Ovary (tissue), 9 donors: ENCODE data around the gene ABCA8. TPM values are rescaled to one million over a fixed set of nuclear protein-coding genes. Genes with fewer than 3 reads are reported as not detected.

ENCODE experiments used
- DNase-seq, 5 donors: peaks; one replicate each; pipeline ENCODE4 v3.0.0-alpha.2; 2019 to 2020
- H3K27ac ChIP-seq, 2 donors: fragments of 200-600 bp; one replicate each; pipeline versions ENCODE4 v1.5.1 to v1.8.0; 2019 to 2022
- H3K27me3 ChIP-seq: fragments of 200-600 bp; one replicate; pipeline ENCODE4 v1.8.0; 2022
- H3K36me3 ChIP-seq: fragments of 200-600 bp; sonication (generic); one replicate; pipeline ENCODE4 v1.5.1; 2019
- H3K4me1 ChIP-seq: one replicate; pipeline ENCODE4 v1.8.1; 2013; ENCODE audit warnings: mild to moderate bottlenecking, moderate library complexity; ENCODE audit not compliant: insufficient read depth
- H3K4me3 ChIP-seq: fragments of 200-600 bp; sonication (generic); one replicate; pipeline ENCODE4 v1.5.1; 2017
- H3K9me3 ChIP-seq, 2 donors: fragments of 200-600 bp in 1 of 2; sonication (generic) in 1 of 2; one replicate each; pipeline versions ENCODE4 v1.5.1 to v1.8.1; 2013 to 2019; ENCODE audit warnings: mild to moderate bottlenecking in 1 of 2, moderate library complexity in 1 of 2
- EP300 ChIP-seq: sonication (generic); formaldehyde crosslinking; IDR thresholded peaks from one replicate; pipeline ENCODE4 v1.6.1; 2017; ENCODE audit warnings: antibody characterized with exemption
- POLR2A ChIP-seq: fragments of 450-650 bp; IDR thresholded peaks from one replicate; pipeline ENCODE4 v1.6.1; 2017; ENCODE audit warnings: antibody characterized with exemption, mild to moderate bottlenecking, moderate library complexity
- WGBS, 3 donors: extraction: QIAGEN DNeasy Blood & Tissue Kit in 1 of 3; methylation state at CpG; one replicate each; pipeline versions ENCODE4 v1.1.5 to v1.1.7; 2013 to 2017; 5-methylcytosine and 5-hydroxymethylcytosine counted together
- intact Hi-C, 4 donors: fragments of 100-400 bp; cut with DNase I; formaldehyde crosslinking; loops; one replicate each; pipeline versions ENCODE4 v1.11.0 to v1.15.1; 2022 to 2023
- polyA plus RNA-seq, 2 donors: library from polyadenylated mRNA; stranded (reverse); fragments of 200-250 nt in 1 of 2; fragments of 350-450 nt in 1 of 2; fragmentation: Illumina TruSeq in 1 of 2; extraction: RNeasy Lipid Tissue Mini Kit (QIAGEN cat#74804) in 1 of 2; gene quantifications; one replicate each; pipeline ENCODE4 v1.2.3, GENCODE V29; 2013 to 2014
- total RNA-seq, 7 donors: library from RNA; depleted of rRNA in 2 of 7; stranded (reverse); fragments of >200 nt in 2 of 7; fragmentation: NEBNext Ultra II Directional in 3 of 7; extraction: Animal tissue kit (Norgen Biotek cat#: 25700) in 3 of 7; gene quantifications; one replicate each; pipeline versions ENCODE4 v1.1.0 to v1.2.4, GENCODE V29; 2016 to 2023
- TF ChIP-seq, protein P1 (sequence below), 3 donors: fragments of 450-650 bp in 2 of 3; fragments of 200-600 bp in 1 of 3; IDR thresholded peaks; one replicate each; pipeline versions ENCODE4 v1.5.1 to v1.8.0; 2016 to 2022; ENCODE audit warnings: antibody characterized with exemption in 3 of 3, mild to moderate bottlenecking in 1 of 3
- donor health status: DM: no; HTN: no; CAD: no; lungs with moderate emphysema.
- donor health status: DM: no; HTN: no; CAD: no.
- donor health status: Bipolar disorder and iron deficiency.
- donor health status: DM: yes; HTN: yes; CAD: no.
- donor health status: DM: no; HTN: no; CAD: no.
- donor health status: DM: yes; HTN: yes; CAD: no.

Gene ABCA8
- total and polyA plus RNA-seq, 9 donors, result 69.2 to 218 (median 98.5) TPM

- TF ChIP-seq EP300 (no peak), POLR2A (no peak)
- TF ChIP-seq, protein P1, sequence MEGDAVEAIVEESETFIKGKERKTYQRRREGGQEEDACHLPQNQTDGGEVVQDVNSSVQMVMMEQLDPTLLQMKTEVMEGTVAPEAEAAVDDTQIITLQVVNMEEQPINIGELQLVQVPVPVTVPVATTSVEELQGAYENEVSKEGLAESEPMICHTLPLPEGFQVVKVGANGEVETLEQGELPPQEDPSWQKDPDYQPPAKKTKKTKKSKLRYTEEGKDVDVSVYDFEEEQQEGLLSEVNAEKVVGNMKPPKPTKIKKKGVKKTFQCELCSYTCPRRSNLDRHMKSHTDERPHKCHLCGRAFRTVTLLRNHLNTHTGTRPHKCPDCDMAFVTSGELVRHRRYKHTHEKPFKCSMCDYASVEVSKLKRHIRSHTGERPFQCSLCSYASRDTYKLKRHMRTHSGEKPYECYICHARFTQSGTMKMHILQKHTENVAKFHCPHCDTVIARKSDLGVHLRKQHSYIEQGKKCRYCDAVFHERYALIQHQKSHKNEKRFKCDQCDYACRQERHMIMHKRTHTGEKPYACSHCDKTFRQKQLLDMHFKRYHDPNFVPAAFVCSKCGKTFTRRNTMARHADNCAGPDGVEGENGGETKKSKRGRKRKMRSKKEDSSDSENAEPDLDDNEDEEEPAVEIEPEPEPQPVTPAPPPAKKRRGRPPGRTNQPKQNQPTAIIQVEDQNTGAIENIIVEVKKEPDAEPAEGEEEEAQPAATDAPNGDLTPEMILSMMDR (IDR thresholded peaks at IDR 0.05), result no peak
- no peaks in the 10 kb centered on the region for H3K36me3 ChIP-seq
- H3K9me3 ChIP-seq, result no peaks in the 10 kb centered on the region
- WGBS, 3 donors, result 46 to 75% (median 50%) methylated on average over 1 of the region's 1 CpG
- H3K27me3 ChIP-seq, result no peaks in the 10 kb centered on the region
- H3K4me3 ChIP-seq, result no peak overlapping the region
- intact Hi-C loops, result no loop called here
- H3K4me1 ChIP-seq, result peaks cover 14% of the 10 kb centered on the region
- H3K27ac ChIP-seq, result no peak overlapping the region
- DNase-seq, result no peak
Observed at GRCh38 chr17:68851890-68852289, 103.3 kb downstream of the ABCA8 start.

- H3K36me3 ChIP-seq, result no peaks in the 10 kb centered on the region
- H3K9me3 ChIP-seq, result no peaks in the 10 kb centered on the region
- 11 to 26% (median 25%) methylated on average over 2 of the region's 2 CpGs for whole genome bisulfite sequencing, 3 donors
- intact Hi-C loops, result no loop called here
- H3K27ac ChIP-seq, result peak overlapping the region in 1 of 2 donors; percentile 28
- no peak for TF ChIP-seq EP300
- TF ChIP-seq, protein P1 (IDR thresholded peaks at IDR 0.05), result no peak
- TF ChIP-seq POLR2A, result no peak
- H3K27me3 ChIP-seq, result no peaks in the 10 kb centered on the region
- no peak for DNase-seq
- H3K4me1 ChIP-seq, result peaks cover 14% of the 10 kb centered on the region
- H3K4me3 ChIP-seq, result no peak overlapping the region
Observed at GRCh38 chr17:68850749-68851510, 104.3 kb downstream of the ABCA8 start.

DNA sequence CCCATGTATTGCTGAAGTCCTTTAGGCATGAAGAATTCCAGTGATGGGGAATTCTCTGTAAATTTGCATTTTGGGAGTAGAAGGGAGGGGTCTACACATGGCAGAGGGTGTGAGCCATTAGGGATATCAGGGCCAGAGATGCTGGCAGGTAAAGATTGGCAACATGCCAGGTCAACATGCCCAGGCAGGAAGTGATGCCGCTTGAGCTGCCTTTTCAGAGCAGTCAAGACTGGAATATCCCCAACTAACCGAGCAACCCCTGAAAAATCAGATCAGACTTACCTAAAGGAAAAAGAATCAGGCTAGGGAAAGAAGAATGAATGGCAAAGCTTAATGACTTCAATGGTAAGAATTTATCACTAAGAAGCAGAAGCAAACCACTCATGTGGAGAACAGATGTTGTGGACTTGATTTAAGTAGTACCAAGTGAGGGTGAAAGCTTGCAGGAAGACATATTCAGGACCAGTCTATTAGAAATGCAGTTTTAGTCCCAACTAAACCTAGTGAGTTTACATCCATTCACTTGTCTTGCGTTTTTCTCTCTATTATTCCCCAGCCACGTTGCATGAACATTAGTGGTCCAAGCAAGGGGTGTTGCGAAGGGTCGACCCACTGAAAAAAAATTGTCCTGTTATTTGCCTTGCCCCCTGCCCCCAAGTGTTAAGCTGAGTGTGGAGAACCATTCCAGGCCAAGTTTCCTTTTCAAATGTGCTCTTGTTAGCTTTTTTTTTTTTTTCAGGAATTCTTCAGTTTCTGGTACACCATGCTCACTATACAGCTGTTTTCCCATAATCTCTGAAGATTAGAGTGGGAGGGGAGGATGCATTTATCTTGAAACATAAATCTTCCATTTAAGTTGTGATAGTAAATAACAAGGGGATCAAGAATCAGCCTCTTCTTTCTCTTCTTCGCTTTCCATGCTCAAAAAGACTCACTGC is 105.2 kb downstream of the ABCA8 start:
- Histone ChIP-seq H3K27ac (peak overlapping the region in 1 of 2 donors; percentile 21), H3K9me3 (no peaks in the 10 kb centered on the region), H3K4me1 (peaks cover 14% of the 10 kb centered on the region), H3K27me3 (no peaks in the 10 kb centered on the region), H3K36me3 (no peaks in the 10 kb centered on the region), H3K4me3 (no peak overlapping the region)
- intact Hi-C loops, result no loop called here
- no peak for DNase-seq
- WGBS, 3 donors, result 29 to 44% (median 44%) methylated on average over 7 of the region's 7 CpGs
- TF ChIP-seq POLR2A, result no peak
- TF ChIP-seq EP300, result no peak
- TF ChIP-seq, protein P1 (IDR thresholded peaks at IDR 0.05), result no peak

GRCh38 chr17:68847711-68848110 is 107.5 kb downstream of the ABCA8 start:
- TF ChIP-seq POLR2A (no peak), EP300 (no peak)
- TF ChIP-seq, protein P1 (IDR thresholded peaks at IDR 0.05), result no peak
- intact Hi-C loops, result no loop called here
- Histone ChIP-seq H3K36me3 (no peaks in the 10 kb centered on the region), H3K9me3 (no peaks in the 10 kb centered on the region), H3K4me3 (no peak overlapping the region), H3K27me3 (no peaks in the 10 kb centered on the region), H3K27ac (no peak overlapping the region), H3K4me1 (peaks cover 13% of the 10 kb centered on the region)
- WGBS, 3 donors, result 56 to 73% (median 68%) methylated on average over 1 of the region's 1 CpG
- no peak for DNase-seq
